ENCODE results near the gene NUBP1.
"Not testable (repeated sequence)": the region's sequence is repeated elsewhere in the genome, so short reads cannot be mapped to it uniquely, and the experiment has no call there.

NUBP1 gene

GRCh38 chr16:10776280-10776679 is 32.6 kb downstream of the NUBP1 start:
- no peak for TF ChIP-seq CTCF (IDR thresholded peaks at IDR 0.05; ENCODE audit: low read length, missing control alignments)
- DNase-seq (ENCODE audit: low read depth): no peak
- H3K4me3 ChIP-seq (replicated peaks; ENCODE audit: low read depth, low read length): no peak overlapping the region

GRCh38 chr16:10776923-10777322 is 33.3 kb downstream of the NUBP1 start:
- DNase-seq (ENCODE audit: low read depth); H3K4me3 ChIP-seq (replicated peaks; ENCODE audit: low read depth, low read length): not testable (repeated sequence)

GRCh38 chr16:10777356-10777755 is 33.7 kb downstream of the NUBP1 start:
- DNase-seq (ENCODE audit: low read depth): no peak
- no peak overlapping the region for H3K4me3 ChIP-seq (replicated peaks; ENCODE audit: low read depth, low read length)
- TF ChIP-seq CTCF (IDR thresholded peaks at IDR 0.05; ENCODE audit: low read length, missing control alignments): no peak

GRCh38 chr16:10779908-10780307 is 36.3 kb downstream of the NUBP1 start:
- not testable (repeated sequence) for DNase-seq (ENCODE audit: low read depth); H3K4me3 ChIP-seq (replicated peaks; ENCODE audit: low read depth, low read length)

- no peak for TF ChIP-seq CTCF (IDR thresholded peaks at IDR 0.05; ENCODE audit: low read length, missing control alignments)
- H3K4me3 ChIP-seq (replicated peaks; ENCODE audit: low read depth, low read length): no peak overlapping the region
- DNase-seq (ENCODE audit: low read depth): no peak
These were observed 37.0 kb downstream of the NUBP1 start for GRCh38 chr16:10780628-10781027.

- no peak for DNase-seq (ENCODE audit: low read depth)
- H3K4me3 ChIP-seq (replicated peaks; ENCODE audit: low read depth, low read length): no peak overlapping the region
- TF ChIP-seq CTCF (IDR thresholded peaks at IDR 0.05; ENCODE audit: low read length, missing control alignments): no peak
These were observed 39.0 kb downstream of the NUBP1 start for GRCh38 chr16:10782628-10783027.

- H3K4me3 ChIP-seq (replicated peaks; ENCODE audit: low read depth, low read length): no peak overlapping the region
- no peak for TF ChIP-seq CTCF (IDR thresholded peaks at IDR 0.05; ENCODE audit: low read length, missing control alignments)
- no peak for DNase-seq (ENCODE audit: low read depth)
These were observed 43.7 kb downstream of the NUBP1 start for GRCh38 chr16:10787304-10787703.

GRCh38 chr16:10788630-10789029 is 45.0 kb downstream of the NUBP1 start:
- DNase-seq (ENCODE audit: low read depth); H3K4me3 ChIP-seq (replicated peaks; ENCODE audit: low read depth, low read length): not testable (repeated sequence)

- DNase-seq (ENCODE audit: low read depth): no peak
- H3K4me3 ChIP-seq (replicated peaks; ENCODE audit: low read depth, low read length): no peak overlapping the region
- TF ChIP-seq CTCF (IDR thresholded peaks at IDR 0.05; ENCODE audit: low read length, missing control alignments): no peak
These were observed 47.4 kb downstream of the NUBP1 start for GRCh38 chr16:10791048-10791447.

Data from fibroblast of pulmonary artery (primary cell).